ENCODE results near the gene SYCE3. TPM values are rescaled to one million over a fixed set of nuclear protein-coding genes. Genes with fewer than 3 reads are reported as not detected.

SYCE3 gene
- polyA plus RNA-seq, 1 of the 3 experiments (the other 2 are of a cell fraction) = 3.6 TPM

DNA sequence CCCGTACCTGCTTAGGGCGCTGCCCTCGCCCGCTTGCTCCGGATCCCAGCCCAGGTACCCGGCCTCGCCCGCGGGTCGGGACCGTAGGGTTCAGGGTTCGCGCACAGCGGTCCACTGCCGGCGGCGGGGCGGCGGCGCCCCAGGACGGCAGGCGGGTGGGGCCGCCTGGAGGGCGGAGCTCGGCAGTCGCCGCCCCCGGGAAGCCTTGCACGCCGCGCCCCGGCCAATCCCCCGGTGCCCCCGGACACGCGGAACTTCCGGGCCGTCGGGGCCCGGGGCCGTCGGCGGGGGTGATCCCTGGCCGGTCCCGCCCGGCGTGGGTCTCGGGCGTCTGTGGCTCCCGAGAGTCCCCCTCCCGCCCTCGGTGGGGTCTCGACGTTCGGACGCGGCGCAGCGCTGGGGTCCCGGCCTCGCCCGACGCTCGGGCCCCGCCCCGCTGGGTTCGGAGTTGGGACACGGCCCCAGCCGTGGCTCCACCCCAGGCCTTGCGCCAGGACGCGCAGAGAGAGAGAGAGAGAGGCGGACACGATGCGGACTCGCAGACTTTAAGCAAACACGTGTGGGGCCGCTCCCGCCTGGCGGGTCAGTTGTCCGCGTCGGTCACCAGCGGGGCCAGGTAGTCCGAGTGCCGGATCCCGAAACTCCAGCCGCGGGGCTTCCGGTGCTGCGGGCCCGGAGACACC lies 32.7 kb downstream of the SYCE3 start, which contains the start of gene TYMP:
Gene TYMP (minus strand): TSS at position 116 of the 683 bp plus-strand sequence. CDS start 303 bp downstream, outside the sequence.
- DNase-seq = no peak
- Histone ChIP-seq H3K9me2 (no peaks in the 10 kb centered on the region), H3K27ac (ENCODE audit: low read depth in 2 of 2, low read length in 1 of 2) (no peak within 1 kb of the TSS; a peak in 1 of 4 replicates), H3K9ac (no peak within 1 kb of the TSS), H3K4me2 (peak within 1 kb of the TSS; percentile 92; the same call in 1 of the 2 replicates), H3F3A (replicated peaks; ENCODE audit: insufficient read depth) (peaks cover 19% of the 10 kb centered on the region), H4K20me1 (ENCODE audit: insufficient read depth) (no peaks in the 10 kb centered on the region), H3K27me3 (ENCODE audit: insufficient read depth) (no peaks in the 10 kb centered on the region), H3K79me2 (ENCODE audit: insufficient read depth) (no peaks in the 10 kb centered on the region), H3K4me3 (ENCODE audit: low read depth in 2 of 2, low read length in 1 of 2) (no peak within 1 kb of the TSS; a peak in 2 of 4 replicates), H3K4me1 (ENCODE audit: control insufficient read depth in 1 of 2, insufficient read depth in 2 of 2, low read depth in 1 of 2, low read length in 1 of 2) (peaks cover 0 to 21% of the 10 kb centered on the region in 2 experiments; a peak in 1 of 4 replicates), H3K9me3 (no peaks in the 10 kb centered on the region), H2AFZ (ENCODE audit: low read depth) (no peak within 1 kb of the TSS), H3K36me3 (replicated peaks in 1 of 2; ENCODE audit: control insufficient read depth in 1 of 2, insufficient read depth in 2 of 2, low read length in 1 of 2) (no peaks in the 10 kb centered on the region)
- WGBS (ENCODE audit: low lambda C conversion rate) = 75% methylated on average over 31 of the region's 92 CpGs
- ChIA-PET POLR2A (no interaction called here), CTCF (interaction anchor here (2.4 kb wide), 1 partner anchor 33 kb away, joined by 13 read pairs; the partner anchor contains the start of gene SYCE3)
- TF ChIP-seq CHD2 (IDR thresholded peaks at IDR 0.05; ENCODE audit: low read length, partially characterized antibody) (no peak), GATA2 (CRISPR knock-in tag; IDR thresholded peaks at IDR 0.05) (no peak), NRF1 (IDR thresholded peaks at IDR 0.05; ENCODE audit: low read depth, low read length) (no peak), TEAD4 (IDR thresholded peaks at IDR 0.05; ENCODE audit: borderline replicate concordance, insufficient read depth) (no peak), MXI1 (IDR thresholded peaks at IDR 0.05; ENCODE audit: low read depth, low read length) (no peak), NFIC (IDR thresholded peaks at IDR 0.05; ENCODE audit: borderline replicate concordance) (no peak), RXRA (IDR thresholded peaks at IDR 0.05; ENCODE audit: borderline replicate concordance, low read depth) (no peak), EZH2phosphoT487 (IDR thresholded peaks at IDR 0.05; ENCODE audit: borderline replicate concordance, low read depth) (no peak), TAF1 (IDR thresholded peaks at IDR 0.05; ENCODE audit: borderline replicate concordance, low read depth, low read length) (no peak), FOXM1 (IDR thresholded peaks at IDR 0.05; ENCODE audit: low read depth) (no peak), SMC3 (IDR thresholded peaks at IDR 0.05; ENCODE audit: low read depth, low read length) (no peak), FOXJ3 (CRISPR knock-in tag; IDR thresholded peaks at IDR 0.05) (no peak), SIN3A (IDR thresholded peaks at IDR 0.05; ENCODE audit: borderline replicate concordance, low read depth, low read length) (no peak)
- TF ChIP-seq, protein P1, sequence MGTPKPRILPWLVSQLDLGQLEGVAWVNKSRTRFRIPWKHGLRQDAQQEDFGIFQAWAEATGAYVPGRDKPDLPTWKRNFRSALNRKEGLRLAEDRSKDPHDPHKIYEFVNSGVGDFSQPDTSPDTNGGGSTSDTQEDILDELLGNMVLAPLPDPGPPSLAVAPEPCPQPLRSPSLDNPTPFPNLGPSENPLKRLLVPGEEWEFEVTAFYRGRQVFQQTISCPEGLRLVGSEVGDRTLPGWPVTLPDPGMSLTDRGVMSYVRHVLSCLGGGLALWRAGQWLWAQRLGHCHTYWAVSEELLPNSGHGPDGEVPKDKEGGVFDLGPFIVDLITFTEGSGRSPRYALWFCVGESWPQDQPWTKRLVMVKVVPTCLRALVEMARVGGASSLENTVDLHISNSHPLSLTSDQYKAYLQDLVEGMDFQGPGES (IDR thresholded peaks at IDR 0.05; ENCODE audit: low read depth, low read length) = no peak
- TF ChIP-seq, protein P2, sequence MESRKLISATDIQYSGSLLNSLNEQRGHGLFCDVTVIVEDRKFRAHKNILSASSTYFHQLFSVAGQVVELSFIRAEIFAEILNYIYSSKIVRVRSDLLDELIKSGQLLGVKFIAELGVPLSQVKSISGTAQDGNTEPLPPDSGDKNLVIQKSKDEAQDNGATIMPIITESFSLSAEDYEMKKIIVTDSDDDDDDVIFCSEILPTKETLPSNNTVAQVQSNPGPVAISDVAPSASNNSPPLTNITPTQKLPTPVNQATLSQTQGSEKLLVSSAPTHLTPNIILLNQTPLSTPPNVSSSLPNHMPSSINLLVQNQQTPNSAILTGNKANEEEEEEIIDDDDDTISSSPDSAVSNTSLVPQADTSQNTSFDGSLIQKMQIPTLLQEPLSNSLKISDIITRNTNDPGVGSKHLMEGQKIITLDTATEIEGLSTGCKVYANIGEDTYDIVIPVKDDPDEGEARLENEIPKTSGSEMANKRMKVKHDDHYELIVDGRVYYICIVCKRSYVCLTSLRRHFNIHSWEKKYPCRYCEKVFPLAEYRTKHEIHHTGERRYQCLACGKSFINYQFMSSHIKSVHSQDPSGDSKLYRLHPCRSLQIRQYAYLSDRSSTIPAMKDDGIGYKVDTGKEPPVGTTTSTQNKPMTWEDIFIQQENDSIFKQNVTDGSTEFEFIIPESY (IDR thresholded peaks at IDR 0.05; ENCODE audit: borderline replicate concordance, low read depth) = no peak
- TF ChIP-seq, protein P3, sequence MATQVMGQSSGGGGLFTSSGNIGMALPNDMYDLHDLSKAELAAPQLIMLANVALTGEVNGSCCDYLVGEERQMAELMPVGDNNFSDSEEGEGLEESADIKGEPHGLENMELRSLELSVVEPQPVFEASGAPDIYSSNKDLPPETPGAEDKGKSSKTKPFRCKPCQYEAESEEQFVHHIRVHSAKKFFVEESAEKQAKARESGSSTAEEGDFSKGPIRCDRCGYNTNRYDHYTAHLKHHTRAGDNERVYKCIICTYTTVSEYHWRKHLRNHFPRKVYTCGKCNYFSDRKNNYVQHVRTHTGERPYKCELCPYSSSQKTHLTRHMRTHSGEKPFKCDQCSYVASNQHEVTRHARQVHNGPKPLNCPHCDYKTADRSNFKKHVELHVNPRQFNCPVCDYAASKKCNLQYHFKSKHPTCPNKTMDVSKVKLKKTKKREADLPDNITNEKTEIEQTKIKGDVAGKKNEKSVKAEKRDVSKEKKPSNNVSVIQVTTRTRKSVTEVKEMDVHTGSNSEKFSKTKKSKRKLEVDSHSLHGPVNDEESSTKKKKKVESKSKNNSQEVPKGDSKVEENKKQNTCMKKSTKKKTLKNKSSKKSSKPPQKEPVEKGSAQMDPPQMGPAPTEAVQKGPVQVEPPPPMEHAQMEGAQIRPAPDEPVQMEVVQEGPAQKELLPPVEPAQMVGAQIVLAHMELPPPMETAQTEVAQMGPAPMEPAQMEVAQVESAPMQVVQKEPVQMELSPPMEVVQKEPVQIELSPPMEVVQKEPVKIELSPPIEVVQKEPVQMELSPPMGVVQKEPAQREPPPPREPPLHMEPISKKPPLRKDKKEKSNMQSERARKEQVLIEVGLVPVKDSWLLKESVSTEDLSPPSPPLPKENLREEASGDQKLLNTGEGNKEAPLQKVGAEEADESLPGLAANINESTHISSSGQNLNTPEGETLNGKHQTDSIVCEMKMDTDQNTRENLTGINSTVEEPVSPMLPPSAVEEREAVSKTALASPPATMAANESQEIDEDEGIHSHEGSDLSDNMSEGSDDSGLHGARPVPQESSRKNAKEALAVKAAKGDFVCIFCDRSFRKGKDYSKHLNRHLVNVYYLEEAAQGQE (IDR thresholded peaks at IDR 0.05; ENCODE audit: low read depth, low read length) = no peak
